ENCODE results near the gene SETBP1. TPM values are rescaled to one million over a fixed set of nuclear protein-coding genes. Genes with fewer than 3 reads are reported as not detected.

Gene SETBP1
- total and polyA plus RNA-seq, 5 experiments from 2014 or later, result 0.16 to 1.6 (median 1.6) TPM; not detected in 2

DNA sequence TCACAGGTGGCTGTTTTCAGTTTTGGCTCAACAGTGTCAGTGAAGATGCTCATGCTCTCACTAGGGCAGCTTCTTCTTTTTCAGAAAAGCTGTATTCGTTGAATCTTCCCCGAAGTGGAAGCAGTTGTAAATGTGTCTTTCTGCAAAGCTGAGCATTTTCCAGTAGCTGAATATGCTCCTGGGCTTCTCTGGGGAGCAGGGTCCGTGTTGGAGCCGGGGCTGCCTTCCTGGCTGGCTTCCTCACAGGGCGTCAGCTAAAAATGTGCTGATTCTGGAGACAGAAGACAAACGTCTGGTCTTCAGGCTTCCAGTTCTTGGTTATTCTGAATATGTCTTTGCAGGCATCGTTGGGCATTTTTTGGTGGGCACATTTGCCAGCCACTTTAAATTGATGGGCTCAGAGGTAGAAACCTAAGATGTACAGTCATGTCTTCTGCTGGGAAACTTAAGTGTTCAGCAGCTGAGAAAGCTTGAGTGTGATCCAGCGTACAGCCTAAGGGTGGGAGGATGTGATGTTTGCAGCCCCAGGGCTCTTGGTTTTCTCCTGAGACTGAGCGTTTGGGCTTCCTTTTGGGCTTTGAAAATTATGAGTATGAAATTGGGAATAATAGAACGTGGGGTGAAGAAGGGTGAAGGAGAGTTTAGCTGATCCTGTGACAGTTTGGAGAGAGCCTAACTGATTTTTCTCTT is 19.0 kb downstream of the SETBP1 start:
- H3K27ac Mint-ChIP-seq, result peak overlapping the region in 1 of 10 donors; percentile 83
- POLR2A ChIA-PET, result no interaction called here
- H3K4me3 Mint-ChIP-seq, result no peak overlapping the region
- peaks cover 0 to 20% (median 2%) of the 10 kb centered on the region in 4 donors for H3K4me1 Mint-ChIP-seq
- peaks cover 0 to 8% (median 2%) of the 10 kb centered on the region in 5 donors for H3K27me3 Mint-ChIP-seq
- no peaks in the 10 kb centered on the region for H3K9me3 Mint-ChIP-seq
- ATAC-seq, result no peak
- DNase-seq, result no peak
- no peaks in the 10 kb centered on the region for H3K36me3 Mint-ChIP-seq

DNA sequence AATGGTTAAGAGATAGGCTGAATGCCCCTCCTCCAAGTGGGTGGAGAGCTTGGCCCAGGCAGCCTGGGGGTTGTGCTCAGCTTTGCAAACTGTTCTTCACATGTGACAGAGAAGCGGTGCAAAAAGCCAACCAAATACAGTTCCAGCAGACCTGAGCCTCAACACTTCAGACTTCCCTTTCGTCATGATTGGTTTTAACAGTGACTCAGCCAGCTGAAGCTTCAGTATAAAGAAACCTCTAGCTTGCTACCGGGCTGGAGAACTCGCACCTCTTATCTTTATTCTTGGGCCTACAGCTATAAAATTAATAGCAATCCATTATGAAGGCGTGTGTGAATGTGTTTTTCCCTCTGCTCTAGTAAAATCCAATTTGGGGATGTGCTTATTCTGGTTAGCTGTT is 20.0 kb downstream of the SETBP1 start:
- Mint-ChIP-seq H3K9me3 (no peaks in the 10 kb centered on the region), H3K27ac (peak overlapping the region in 1 of 10 donors; percentile 83), H3K4me1 (peaks cover 0 to 20% (median 2%) of the 10 kb centered on the region in 4 donors), H3K36me3 (no peaks in the 10 kb centered on the region), H3K27me3 (peaks cover 0 to 4% (median 0%) of the 10 kb centered on the region in 5 donors), H3K4me3 (no peak overlapping the region)
- POLR2A ChIA-PET, result no interaction called here
- DNase-seq (peak in 1 of 10 donors; percentile 30), ATAC-seq (no peak)

DNA sequence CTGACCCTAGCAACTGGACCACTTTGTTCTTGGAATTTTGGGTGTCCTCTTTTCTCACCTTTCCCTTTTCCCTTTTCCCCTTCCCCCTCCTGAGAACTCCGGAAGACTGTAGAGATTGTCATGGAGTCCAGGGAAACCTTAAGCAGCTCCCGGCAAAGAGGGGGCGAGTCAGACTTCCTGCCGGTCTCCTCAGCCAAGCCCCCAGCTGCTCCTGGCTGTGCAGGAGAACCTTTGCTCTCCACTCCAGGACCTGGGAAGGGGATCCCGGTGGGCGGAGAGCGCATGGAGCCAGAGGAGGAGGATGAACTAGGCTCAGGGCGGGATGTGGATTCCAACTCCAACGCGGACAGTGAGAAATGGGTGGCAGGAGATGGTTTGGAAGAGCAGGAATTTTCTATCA is 20.5 kb downstream of the SETBP1 start:
- ATAC-seq (no peak), DNase-seq (no peak)
- H3K27ac Mint-ChIP-seq, result peak overlapping the region in 1 of 10 donors; percentile 83
- no peaks in the 10 kb centered on the region for H3K36me3 Mint-ChIP-seq
- peaks cover 0 to 20% (median 2%) of the 10 kb centered on the region in 4 donors for H3K4me1 Mint-ChIP-seq
- H3K4me3 Mint-ChIP-seq, result no peak overlapping the region
- POLR2A ChIA-PET, result no interaction called here
- H3K9me3 Mint-ChIP-seq, result no peaks in the 10 kb centered on the region
- H3K27me3 Mint-ChIP-seq, result peaks cover 0 to 4% (median 0%) of the 10 kb centered on the region in 5 donors

DNA sequence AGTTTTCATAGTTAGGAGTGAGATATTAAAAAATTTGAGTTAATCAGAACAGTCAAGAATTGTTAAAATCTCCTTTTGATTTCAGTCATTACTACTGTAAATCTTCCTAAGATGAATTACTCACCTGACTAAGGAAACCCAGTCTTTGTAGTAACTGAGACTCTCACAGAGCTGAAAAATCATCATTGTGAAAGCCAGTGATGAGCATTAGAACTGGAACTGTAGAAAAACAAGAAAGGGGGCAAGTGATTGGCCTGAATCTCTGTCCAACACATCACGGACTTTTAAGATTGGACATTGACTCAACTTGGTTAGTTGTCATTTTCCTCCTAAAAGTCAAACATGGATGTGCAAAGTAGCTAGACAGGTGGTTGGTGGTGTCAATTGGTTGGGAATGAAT is 21.9 kb downstream of the SETBP1 start:
- H3K36me3 Mint-ChIP-seq, result no peaks in the 10 kb centered on the region
- H3K27ac Mint-ChIP-seq, result no peak overlapping the region
- no peak for DNase-seq
- no peak overlapping the region for H3K4me3 Mint-ChIP-seq
- ATAC-seq, result no peak
- H3K4me1 Mint-ChIP-seq, result peaks cover 0 to 20% (median 2%) of the 10 kb centered on the region in 4 donors
- H3K27me3 Mint-ChIP-seq, result peaks cover 0 to 7% (median 0%) of the 10 kb centered on the region in 5 donors
- POLR2A ChIA-PET, result no interaction called here
- H3K9me3 Mint-ChIP-seq, result no peaks in the 10 kb centered on the region

DNA sequence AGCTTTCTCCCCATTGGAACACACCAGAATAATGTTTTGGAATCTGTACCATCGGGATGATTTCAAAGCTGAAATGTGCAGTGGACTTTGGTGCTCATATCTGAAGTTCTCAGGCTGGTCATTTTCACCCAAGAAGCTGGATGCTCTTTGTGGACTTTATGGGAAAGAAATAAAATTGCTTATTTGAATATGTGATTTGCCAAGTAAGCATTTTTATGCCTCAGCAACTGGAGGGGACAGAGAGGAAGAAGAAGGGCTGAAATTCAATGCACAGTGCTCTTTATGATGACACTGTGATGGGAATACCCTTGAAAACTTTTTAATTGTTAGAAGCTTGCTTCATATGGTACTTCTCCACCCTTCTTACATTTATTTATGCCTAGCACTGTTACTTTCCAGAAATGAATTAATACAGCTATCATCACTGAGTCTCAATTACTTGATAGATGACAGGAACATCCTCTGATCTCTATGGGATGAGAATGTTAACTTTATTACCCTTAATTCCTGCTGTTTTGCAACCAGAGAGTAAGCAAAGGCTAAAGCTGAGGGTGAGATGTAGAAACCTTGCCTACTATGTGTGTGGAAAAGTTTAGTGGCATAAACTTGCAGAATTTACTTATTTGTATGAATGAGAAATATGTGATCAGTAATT is 23.6 kb downstream of the SETBP1 start:
- Mint-ChIP-seq H3K27me3 (peaks cover 0 to 8% (median 0%) of the 10 kb centered on the region in 5 donors), H3K4me3 (no peak overlapping the region), H3K4me1 (peaks cover 0 to 16% (median 0%) of the 10 kb centered on the region in 4 donors), H3K27ac (peak overlapping the region in 1 of 10 donors; percentile 7), H3K36me3 (no peaks in the 10 kb centered on the region), H3K9me3 (no peaks in the 10 kb centered on the region)
- ATAC-seq, result no peak
- no peak for DNase-seq
- POLR2A ChIA-PET, result no interaction called here

DNA sequence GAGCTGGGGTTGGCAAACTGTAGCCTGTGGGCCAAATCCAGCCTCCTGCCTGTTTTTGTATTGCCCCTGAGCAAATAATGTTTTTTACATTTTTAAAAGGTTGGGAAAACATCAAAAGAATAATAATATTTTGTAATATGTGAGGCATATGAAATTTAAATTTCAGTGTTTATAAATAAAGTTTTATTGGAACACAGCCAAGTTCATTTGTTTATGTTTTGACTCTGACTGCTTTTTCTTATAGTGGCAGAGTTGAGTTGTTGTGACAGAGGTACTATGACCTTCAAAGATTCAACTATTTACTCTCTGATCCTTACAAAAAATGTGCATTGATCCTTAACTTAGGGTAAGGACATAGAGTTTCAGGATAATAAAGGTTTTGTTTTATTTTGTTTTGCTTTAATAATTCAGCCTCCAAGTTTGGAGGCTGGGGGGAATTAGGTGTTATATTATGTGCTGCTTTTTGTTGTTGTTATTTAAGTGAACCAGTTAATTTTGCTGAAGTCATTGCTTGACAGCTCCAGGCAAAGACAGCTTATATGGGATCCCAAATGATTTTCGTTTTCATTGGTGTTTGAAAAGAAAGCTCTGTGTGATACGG is 24.5 kb downstream of the SETBP1 start:
- DNase-seq (no peak), ATAC-seq (no peak)
- Mint-ChIP-seq H3K4me1 (peaks cover 0 to 17% (median 0%) of the 10 kb centered on the region in 4 donors), H3K27ac (peak overlapping the region in 1 of 10 donors; percentile 46), H3K36me3 (no peaks in the 10 kb centered on the region), H3K9me3 (no peaks in the 10 kb centered on the region), H3K27me3 (peaks cover 0 to 9% (median 0%) of the 10 kb centered on the region in 5 donors), H3K4me3 (no peak overlapping the region)
- POLR2A ChIA-PET, result no interaction called here

DNA sequence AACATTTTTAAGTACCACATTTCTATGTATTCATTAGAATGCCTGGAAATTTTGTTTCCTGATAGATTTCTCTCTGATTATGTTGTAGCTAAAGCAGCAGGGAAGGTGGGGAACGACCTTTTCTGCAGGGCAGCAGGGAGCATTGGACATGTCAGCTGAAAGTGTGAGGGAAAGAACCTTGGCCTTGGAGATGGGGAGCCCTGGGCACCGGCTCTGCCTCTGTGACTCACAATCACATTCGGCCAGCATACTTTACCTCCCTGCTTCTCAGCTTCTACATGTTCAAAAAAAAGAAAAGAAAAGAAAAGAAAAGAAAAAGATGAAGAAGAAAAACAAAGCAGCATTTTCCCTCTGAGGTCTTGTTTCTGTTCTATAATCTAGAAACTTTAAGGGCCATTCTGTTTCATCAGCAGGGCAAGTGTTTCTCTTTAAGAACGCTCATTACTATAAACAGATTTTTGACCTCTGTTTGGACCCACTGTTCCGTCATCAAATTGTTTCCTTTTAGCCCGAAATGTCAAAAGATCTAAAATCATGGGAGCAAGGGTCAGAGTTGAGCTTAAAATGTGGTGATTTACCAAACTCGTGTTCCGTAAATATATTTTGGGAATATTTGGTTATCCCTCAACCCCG is 27.9 kb downstream of the SETBP1 start:
- H3K4me3 Mint-ChIP-seq, result no peak overlapping the region
- H3K36me3 Mint-ChIP-seq, result peaks cover 0 to 5% (median 0%) of the 10 kb centered on the region in 3 donors
- no peak for DNase-seq
- H3K27me3 Mint-ChIP-seq, result peaks cover 0 to 9% (median 0%) of the 10 kb centered on the region in 5 donors
- H3K27ac Mint-ChIP-seq, result no peak overlapping the region
- peaks cover 0 to 12% (median 0%) of the 10 kb centered on the region in 4 donors for H3K4me1 Mint-ChIP-seq
- H3K9me3 Mint-ChIP-seq, result no peaks in the 10 kb centered on the region
- ATAC-seq, result no peak
- POLR2A ChIA-PET, result no interaction called here

DNA sequence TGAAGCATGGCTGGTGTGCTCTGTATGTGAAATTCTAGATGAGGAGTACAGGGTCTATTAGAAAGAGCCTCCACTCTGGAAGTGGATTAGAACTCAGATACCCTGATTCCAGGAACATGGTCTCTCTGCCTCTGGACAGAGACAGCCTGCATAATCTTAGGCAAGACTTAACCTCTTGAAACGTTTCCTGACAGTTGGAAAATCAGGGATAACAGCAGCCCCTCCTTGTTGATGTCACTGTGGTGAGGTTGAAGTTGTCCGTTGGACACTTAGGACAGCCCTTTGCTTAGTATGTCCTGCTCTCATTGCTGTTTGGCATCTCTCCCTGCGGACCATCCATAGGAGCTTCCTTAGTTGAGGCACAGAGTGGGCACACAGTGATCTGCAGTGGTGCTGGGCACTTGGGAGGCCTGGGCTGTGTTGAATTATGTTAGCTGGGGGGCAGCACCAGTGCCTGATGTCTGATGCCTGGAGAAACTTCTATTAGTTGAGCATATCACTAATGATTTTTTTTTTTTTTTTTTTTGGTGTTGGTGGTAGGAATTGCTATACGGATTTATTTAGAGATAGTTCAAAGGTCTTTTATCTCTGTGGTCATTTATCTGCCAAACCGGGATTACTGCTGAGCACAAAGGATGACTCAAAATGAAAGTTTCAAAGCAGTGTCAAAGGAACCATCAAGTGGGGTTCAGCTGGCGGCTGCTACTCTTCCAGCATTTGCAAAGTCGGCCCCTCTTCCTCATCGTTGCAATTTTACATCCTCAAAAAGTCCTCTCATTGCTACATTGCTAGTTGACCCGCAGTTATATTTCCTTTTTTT is 28.8 kb downstream of the SETBP1 start:
- Mint-ChIP-seq H3K9me3 (peaks cover 0 to 1% (median 0%) of the 10 kb centered on the region in 9 donors), H3K27ac (peak overlapping the region in 1 of 10 donors; percentile 63), H3K4me1 (peaks cover 0 to 12% (median 0%) of the 10 kb centered on the region in 4 donors), H3K27me3 (peaks cover 0 to 11% (median 0%) of the 10 kb centered on the region in 5 donors), H3K4me3 (no peak overlapping the region), H3K36me3 (peaks cover 0 to 8% (median 0%) of the 10 kb centered on the region in 3 donors)
- no peak for DNase-seq
- POLR2A ChIA-PET, result no interaction called here
- no peak for ATAC-seq

DNA sequence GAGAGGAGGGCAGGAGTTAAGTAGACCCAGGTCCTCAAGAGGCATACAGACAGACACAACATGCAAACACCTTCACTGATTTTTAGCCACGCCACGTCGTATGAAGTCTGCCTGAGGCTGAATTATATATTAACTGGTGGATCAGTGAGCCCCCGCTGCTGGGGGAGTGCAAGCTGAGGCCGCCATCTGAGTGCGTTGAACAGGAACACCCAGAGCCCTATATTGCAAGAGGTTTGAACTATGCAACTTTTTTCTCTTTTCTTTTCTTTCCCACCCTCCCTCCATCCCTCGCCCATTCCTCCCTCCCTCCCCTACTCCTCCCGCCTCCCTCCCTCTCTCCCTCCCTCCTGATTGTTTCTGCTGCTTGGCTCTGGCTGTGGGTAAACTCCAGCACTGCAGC is 30.2 kb downstream of the SETBP1 start:
- ATAC-seq (no peak), DNase-seq (no peak)
- H3K27me3 Mint-ChIP-seq, result peaks cover 0 to 12% (median 0%) of the 10 kb centered on the region in 5 donors

DNA sequence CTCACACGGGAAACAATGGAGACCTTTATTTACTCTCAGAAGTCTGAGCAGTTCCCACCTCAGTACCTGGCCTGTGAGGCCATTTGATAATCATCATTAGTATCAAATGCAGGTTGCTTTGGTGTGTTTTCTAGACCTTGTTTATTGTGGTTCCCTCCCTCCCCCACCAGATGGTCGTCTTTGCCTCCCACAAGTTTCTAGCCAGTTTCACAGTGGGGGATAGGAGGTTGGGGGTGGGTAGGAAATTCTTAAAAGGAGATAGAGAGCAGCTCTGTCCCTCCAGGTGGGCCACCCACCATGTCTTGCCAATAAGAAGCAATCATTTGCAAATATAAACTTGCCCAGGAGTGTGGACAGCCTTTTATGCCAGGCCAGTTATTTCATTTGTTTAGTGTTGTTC is 31.3 kb downstream of the SETBP1 start:
- no peak for ATAC-seq
- Mint-ChIP-seq H3K9me3 (peaks cover 0 to 1% (median 0%) of the 10 kb centered on the region in 9 donors), H3K4me3 (no peak overlapping the region), H3K4me1 (peaks cover 0 to 18% (median 0%) of the 10 kb centered on the region in 4 donors), H3K36me3 (peaks cover 0 to 8% (median 0%) of the 10 kb centered on the region in 3 donors), H3K27ac (no peak overlapping the region), H3K27me3 (peaks cover 0 to 12% (median 0%) of the 10 kb centered on the region in 5 donors)
- DNase-seq, result no peak
- POLR2A ChIA-PET, result no interaction called here

More for the DNA sequence above, 30.2 kb downstream of the SETBP1 start:
- POLR2A ChIA-PET, result no interaction called here
- Mint-ChIP-seq H3K9me3 (peaks cover 0 to 1% (median 0%) of the 10 kb centered on the region in 9 donors), H3K36me3 (peaks cover 0 to 8% (median 0%) of the 10 kb centered on the region in 3 donors), H3K27ac (no peak overlapping the region), H3K4me3 (no peak overlapping the region), H3K4me1 (peaks cover 0 to 12% (median 0%) of the 10 kb centered on the region in 4 donors)

DNA sequence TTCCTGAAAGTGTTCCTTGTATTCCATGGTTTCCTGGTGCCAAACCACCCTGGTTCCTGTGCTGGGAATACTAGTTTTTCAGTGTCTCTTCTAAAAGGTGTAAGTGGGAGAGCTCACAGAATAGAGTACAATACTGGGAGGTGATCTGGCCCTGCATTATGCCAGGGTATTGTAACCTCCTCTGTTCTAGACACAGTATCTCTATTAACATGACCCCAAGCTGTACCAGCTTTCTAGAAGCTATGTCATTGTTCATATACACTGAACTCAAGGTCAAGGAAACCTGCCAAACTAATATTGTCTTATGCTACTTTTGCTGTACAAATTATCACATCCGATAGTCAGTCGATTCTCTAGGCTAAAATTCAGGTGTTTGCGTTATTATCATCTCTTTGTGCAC is 32.7 kb downstream of the SETBP1 start:
- Mint-ChIP-seq H3K4me3 (no peak overlapping the region), H3K4me1 (peaks cover 0 to 23% (median 0%) of the 10 kb centered on the region in 4 donors), H3K9me3 (peaks cover 0 to 1% (median 0%) of the 10 kb centered on the region in 9 donors), H3K36me3 (peaks cover 0 to 8% (median 0%) of the 10 kb centered on the region in 3 donors), H3K27ac (no peak overlapping the region), H3K27me3 (peaks cover 0 to 6% (median 0%) of the 10 kb centered on the region in 5 donors)
- DNase-seq (no peak), ATAC-seq (no peak)
- POLR2A ChIA-PET, result no interaction called here

DNA sequence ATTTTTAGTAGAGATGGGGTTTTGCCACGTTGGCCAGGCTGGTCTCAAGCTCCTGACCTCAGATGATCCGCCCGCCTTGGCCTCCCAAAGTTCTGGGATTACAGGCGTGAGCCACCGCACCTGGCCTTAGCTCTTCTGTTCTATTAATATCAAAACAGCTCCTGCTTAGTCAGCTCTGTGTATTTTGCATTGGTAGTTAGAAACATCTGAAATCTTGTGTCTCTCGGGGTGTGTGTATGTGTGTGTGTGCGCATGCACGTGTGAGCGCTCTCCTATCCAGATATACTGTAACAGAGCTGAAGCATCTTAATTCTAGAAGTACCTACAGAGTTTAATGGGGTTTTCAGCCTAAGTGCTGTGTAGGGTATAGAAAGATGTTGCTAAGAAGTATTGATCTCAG is 33.7 kb downstream of the SETBP1 start:
- H3K36me3 Mint-ChIP-seq, result peaks cover 0 to 8% (median 0%) of the 10 kb centered on the region in 3 donors
- H3K27me3 Mint-ChIP-seq, result peaks cover 0 to 4% (median 0%) of the 10 kb centered on the region in 5 donors
- no peak overlapping the region for H3K4me3 Mint-ChIP-seq
- ATAC-seq (no peak), DNase-seq (no peak)
- POLR2A ChIA-PET, result no interaction called here
- peaks cover 0 to 23% (median 0%) of the 10 kb centered on the region in 4 donors for H3K4me1 Mint-ChIP-seq
- H3K27ac Mint-ChIP-seq, result no peak overlapping the region
- peaks cover 0 to 1% (median 0%) of the 10 kb centered on the region in 9 donors for H3K9me3 Mint-ChIP-seq
